ENCODE data around the gene MBD3L2B.
A peak's percentile ranks its signal among the peaks of the same experiment; 100 is the strongest.
"Not testable (repeated sequence)": the region's sequence is repeated elsewhere in the genome, so short reads cannot be mapped to it uniquely, and the experiment has no call there.

MBD3L2B gene

DNA sequence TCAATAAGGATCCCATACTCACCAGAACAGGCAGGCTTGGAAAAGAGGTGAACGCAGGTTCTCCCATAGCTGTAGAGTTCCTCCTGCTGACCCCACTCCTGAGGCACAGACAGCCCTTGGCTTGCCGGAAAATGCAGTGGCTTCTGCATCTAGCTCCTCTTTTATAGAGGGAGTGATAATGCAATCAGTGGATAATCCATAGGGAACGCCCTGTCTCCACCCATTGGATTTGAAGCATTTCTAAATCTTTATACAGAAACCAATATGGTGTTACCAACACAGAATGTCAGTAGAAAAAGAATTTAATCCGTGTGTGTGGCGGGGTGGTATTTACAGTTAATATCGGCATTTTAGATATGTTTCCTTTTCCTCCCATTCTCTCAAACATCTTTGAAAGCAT, at the start of gene MBD3L2B:
TSS of gene MBD3L2B (minus strand) at position 101 of the 400 bp plus-strand sequence. CDS start at position 67, 34 bp downstream.
- H3K9ac ChIP-seq (ENCODE audit: low read length in 5 of 5); H3K27ac ChIP-seq (ENCODE audit: low read depth, low read length); H3K27me3 ChIP-seq (ENCODE audit: control insufficient read depth in 5 of 5, insufficient read depth in 4 of 5, low read length in 5 of 5); H3K36me3 ChIP-seq (ENCODE audit: control insufficient read depth in 5 of 5, insufficient read depth in 5 of 5, low read length in 5 of 5); H3K4me3 ChIP-seq (ENCODE audit: low read depth in 1 of 5, low read length in 5 of 5); H3K9me3 ChIP-seq (ENCODE audit: control insufficient read depth in 5 of 5, low read length in 5 of 5); H3K4me1 ChIP-seq (ENCODE audit: control insufficient read depth in 5 of 5, insufficient read depth in 5 of 5, low read length in 5 of 5): not testable (repeated sequence)

DNA sequence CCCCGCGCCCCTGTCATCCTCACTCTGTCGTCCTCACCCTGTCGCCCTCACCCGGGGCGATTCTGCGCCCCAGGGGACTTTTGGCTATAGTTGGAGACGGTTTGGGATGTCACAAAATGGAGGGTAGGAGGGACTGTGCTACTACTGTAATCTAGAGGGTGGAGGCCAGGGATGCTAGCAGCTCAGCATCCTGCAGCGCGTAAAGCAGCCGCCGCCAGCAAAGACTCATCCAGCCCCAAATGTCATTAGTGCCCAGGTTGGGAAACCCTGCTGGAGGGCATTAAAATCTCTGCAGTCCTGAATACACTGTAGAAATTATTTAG, 48.6 kb upstream of the MBD3L2B start:
- Histone ChIP-seq H3K4me3 (ENCODE audit: low read depth in 1 of 5, low read length in 5 of 5) (peak overlapping the region; percentile 93 to 98 (median 97)), H3K27ac (ENCODE audit: low read depth, low read length) (peak overlapping the region; percentile 57)

DNA sequence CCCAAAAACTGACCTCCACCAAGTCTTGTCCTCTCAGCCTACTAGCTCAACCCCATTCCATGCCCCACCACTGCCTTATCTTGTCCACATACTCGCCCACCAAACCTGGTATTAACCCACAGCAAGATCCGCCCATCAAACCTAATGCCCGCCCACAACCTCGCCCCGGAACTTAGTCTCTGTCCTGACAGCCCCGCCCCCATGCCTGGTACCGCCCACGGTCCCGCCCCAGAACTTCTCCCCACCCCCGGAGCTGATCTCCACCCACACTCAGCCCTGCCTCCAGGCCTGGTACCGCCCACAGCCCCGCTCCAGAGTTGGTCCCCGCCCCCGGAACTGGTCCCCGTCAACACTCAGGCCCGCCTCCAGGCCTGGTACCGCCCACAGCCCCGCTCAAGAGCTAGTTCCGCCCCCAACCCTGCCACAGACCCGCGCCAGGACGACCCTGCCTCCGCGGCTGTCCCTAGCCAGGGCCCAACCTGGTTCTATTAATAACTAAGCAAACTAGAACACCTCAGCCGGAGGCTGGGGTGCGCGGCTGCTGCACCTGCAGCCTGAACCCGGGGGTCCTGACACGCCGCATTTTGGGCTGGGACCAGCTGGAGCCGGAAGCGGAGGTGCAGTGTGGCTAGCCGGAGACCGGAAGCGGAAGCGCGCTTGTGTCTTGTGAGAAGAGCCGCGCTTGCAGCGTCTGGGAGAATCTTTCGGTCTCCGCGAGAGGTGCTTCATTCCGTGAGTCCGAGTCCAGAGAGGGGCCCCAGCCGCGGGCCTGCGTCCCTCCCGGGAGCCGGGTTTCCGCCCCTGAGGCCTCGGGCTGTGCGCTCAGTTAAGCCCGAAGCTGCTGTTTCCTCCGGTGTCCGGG, 48.0 kb upstream of the MBD3L2B start, which contains the start of gene ZNF557:
TSS of gene ZNF557 (plus strand) at position 662 of the 862 bp plus-strand sequence. CDS start 5,372 bp downstream, outside the sequence.
- Histone ChIP-seq H3K36me3 (ENCODE audit: control insufficient read depth in 5 of 5, insufficient read depth in 5 of 5, low read length in 5 of 5) (peaks cover 0 to 26% (median 20%) of the 10 kb centered on the region in 5 donors), H3K9ac (ENCODE audit: low read length in 5 of 5) (peak within 1 kb of the TSS; percentile 73 to 88 (median 86)), H3K4me3 (ENCODE audit: low read depth in 1 of 5, low read length in 5 of 5) (peak within 1 kb of the TSS; percentile 93 to 98 (median 97)), H3K27me3 (ENCODE audit: control insufficient read depth in 5 of 5, insufficient read depth in 4 of 5, low read length in 5 of 5) (no peaks in the 10 kb centered on the region), H3K27ac (ENCODE audit: low read depth, low read length) (peak within 1 kb of the TSS; percentile 57), H3K4me1 (ENCODE audit: control insufficient read depth in 5 of 5, insufficient read depth in 5 of 5, low read length in 5 of 5) (peaks cover 0 to 17% (median 13%) of the 10 kb centered on the region in 5 donors), H3K9me3 (ENCODE audit: control insufficient read depth in 5 of 5, low read length in 5 of 5) (peaks cover 0 to 3% (median 0%) of the 10 kb centered on the region in 5 donors)

More for the DNA sequence above, 48.6 kb upstream of the MBD3L2B start:
- Histone ChIP-seq H3K27me3 (ENCODE audit: control insufficient read depth in 5 of 5, insufficient read depth in 4 of 5, low read length in 5 of 5) (no peaks in the 10 kb centered on the region), H3K9me3 (ENCODE audit: control insufficient read depth in 5 of 5, low read length in 5 of 5) (peaks cover 0 to 3% (median 0%) of the 10 kb centered on the region in 5 donors), H3K4me1 (ENCODE audit: control insufficient read depth in 5 of 5, insufficient read depth in 5 of 5, low read length in 5 of 5) (peaks cover 0 to 17% (median 13%) of the 10 kb centered on the region in 5 donors), H3K9ac (ENCODE audit: low read length in 5 of 5) (peak overlapping the region; percentile 73 to 88 (median 86)), H3K36me3 (ENCODE audit: control insufficient read depth in 5 of 5, insufficient read depth in 5 of 5, low read length in 5 of 5) (peaks cover 0 to 32% (median 25%) of the 10 kb centered on the region in 5 donors)

DNA sequence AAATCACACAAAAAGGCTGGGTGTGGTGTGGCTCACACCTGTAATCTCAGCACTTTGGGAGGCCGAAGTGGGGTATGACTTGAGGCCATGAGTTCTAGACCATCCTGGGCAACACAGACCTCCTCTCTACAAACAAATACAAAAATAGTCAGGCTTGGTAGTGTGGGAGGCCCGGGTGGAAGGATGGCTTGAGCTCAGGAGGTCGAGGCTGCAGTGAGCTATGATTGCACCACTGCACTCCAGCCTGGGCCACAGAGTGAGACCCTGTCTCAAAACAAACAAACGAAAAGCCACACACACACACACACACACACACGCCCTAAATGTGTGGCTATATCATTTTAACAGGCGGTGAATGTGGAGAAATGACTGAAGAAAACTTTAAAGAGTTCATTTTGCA, 47.4 kb upstream of the MBD3L2B start:
- peaks cover 0 to 19% (median 17%) of the 10 kb centered on the region in 5 donors for H3K36me3 ChIP-seq (ENCODE audit: control insufficient read depth in 5 of 5, insufficient read depth in 5 of 5, low read length in 5 of 5)
- H3K9ac ChIP-seq (ENCODE audit: low read length in 5 of 5), result no peak overlapping the region
- no peaks in the 10 kb centered on the region for H3K27me3 ChIP-seq (ENCODE audit: control insufficient read depth in 5 of 5, insufficient read depth in 4 of 5, low read length in 5 of 5)
- H3K9me3 ChIP-seq (ENCODE audit: control insufficient read depth in 5 of 5, low read length in 5 of 5), result peaks cover 0 to 3% (median 0%) of the 10 kb centered on the region in 5 donors
- H3K4me3 ChIP-seq (ENCODE audit: low read depth in 1 of 5, low read length in 5 of 5), result peak overlapping the region in 4 of 5 donors; percentile 34 to 93 (median 49)
- no peak overlapping the region for H3K27ac ChIP-seq (ENCODE audit: low read depth, low read length)
- H3K4me1 ChIP-seq (ENCODE audit: control insufficient read depth in 5 of 5, insufficient read depth in 5 of 5, low read length in 5 of 5), result peaks cover 0 to 17% (median 13%) of the 10 kb centered on the region in 5 donors

DNA sequence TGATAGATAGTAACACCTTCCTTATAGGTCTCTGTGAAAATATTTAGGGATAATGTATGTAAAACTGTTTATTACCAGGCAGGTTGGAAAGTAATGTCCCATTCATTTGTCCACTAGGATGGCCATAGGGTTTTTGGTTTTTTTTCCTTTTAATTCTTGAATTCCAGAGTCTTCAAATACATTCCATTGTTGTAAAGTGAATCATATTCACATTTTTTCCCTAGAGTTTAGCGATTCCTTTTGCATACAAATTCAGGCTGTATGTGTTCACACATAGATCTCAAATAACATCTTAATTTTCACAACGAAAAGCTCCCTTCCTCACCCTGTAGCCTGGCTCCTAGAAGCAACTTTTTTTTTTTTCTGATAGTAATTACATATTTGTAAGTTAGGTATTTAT, 46.5 kb upstream of the MBD3L2B start:
- Histone ChIP-seq H3K9ac (ENCODE audit: low read length in 5 of 5) (no peak overlapping the region), H3K36me3 (ENCODE audit: control insufficient read depth in 5 of 5, insufficient read depth in 5 of 5, low read length in 5 of 5) (peaks cover 0 to 12% (median 10%) of the 10 kb centered on the region in 5 donors), H3K9me3 (ENCODE audit: control insufficient read depth in 5 of 5, low read length in 5 of 5) (peaks cover 0 to 3% (median 0%) of the 10 kb centered on the region in 5 donors), H3K27ac (ENCODE audit: low read depth, low read length) (no peak overlapping the region), H3K27me3 (ENCODE audit: control insufficient read depth in 5 of 5, insufficient read depth in 4 of 5, low read length in 5 of 5) (no peaks in the 10 kb centered on the region), H3K4me1 (ENCODE audit: control insufficient read depth in 5 of 5, insufficient read depth in 5 of 5, low read length in 5 of 5) (peaks cover 0 to 17% (median 13%) of the 10 kb centered on the region in 5 donors), H3K4me3 (ENCODE audit: low read depth in 1 of 5, low read length in 5 of 5) (no peak overlapping the region)

DNA sequence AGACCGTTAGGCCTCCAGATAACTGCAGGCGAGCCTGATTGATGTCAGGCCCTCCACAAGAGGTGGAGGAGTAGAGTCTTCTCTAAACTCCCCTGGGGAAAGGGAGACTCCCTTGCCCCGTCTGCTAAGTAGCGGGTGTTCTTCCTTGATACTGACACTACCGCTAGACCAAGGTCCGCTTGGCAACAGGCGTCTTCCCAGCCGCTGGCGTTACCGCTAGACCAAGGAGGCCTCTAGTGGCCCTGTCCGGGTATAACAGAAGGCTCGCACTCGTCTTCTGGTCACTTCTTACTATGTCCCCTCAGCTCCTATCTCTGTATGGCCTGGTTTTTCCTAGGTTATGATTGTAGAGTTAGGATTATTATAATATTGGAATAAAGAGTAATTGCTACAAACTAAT, 45.9 kb upstream of the MBD3L2B start:
- peaks cover 0 to 17% (median 13%) of the 10 kb centered on the region in 5 donors for H3K4me1 ChIP-seq (ENCODE audit: control insufficient read depth in 5 of 5, insufficient read depth in 5 of 5, low read length in 5 of 5)
- not testable (repeated sequence) for H3K4me3 ChIP-seq (ENCODE audit: low read depth in 1 of 5, low read length in 5 of 5); H3K27me3 ChIP-seq (ENCODE audit: control insufficient read depth in 5 of 5, insufficient read depth in 4 of 5, low read length in 5 of 5); H3K27ac ChIP-seq (ENCODE audit: low read depth, low read length); H3K36me3 ChIP-seq (ENCODE audit: control insufficient read depth in 5 of 5, insufficient read depth in 5 of 5, low read length in 5 of 5); H3K9ac ChIP-seq (ENCODE audit: low read length in 5 of 5); H3K9me3 ChIP-seq (ENCODE audit: control insufficient read depth in 5 of 5, low read length in 5 of 5)

DNA sequence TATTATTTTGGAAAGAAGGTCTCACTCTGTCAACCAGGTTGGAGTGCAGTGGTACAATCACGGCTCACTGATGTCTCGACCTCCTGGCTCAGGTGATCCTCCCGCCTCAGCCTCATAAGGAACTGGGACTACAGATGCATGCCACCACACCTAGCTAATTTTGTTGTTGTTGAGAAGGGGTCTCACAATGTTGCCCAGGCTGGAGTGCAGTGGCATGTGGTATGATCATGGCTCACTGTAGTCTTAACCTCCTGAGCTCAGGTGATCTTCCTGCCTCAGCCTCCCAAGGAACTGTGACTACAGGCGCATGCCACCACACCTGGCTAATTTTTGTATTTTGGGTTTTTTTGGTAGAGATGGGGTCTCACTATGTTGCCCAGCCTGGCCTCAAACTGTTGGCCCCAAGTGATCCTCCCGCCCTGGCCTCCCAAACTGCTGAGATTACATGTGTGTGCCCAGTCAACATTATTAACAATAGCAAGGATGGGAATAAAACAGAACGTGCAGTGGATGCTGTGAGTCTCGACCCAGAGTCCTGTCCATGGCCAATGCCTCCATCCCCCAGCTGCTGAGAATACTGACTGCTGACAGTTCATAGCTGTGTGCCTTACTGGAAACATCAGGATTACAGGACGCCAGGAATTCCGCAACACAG, 42.7 kb upstream of the MBD3L2B start:
- Histone ChIP-seq H3K27me3 (ENCODE audit: control insufficient read depth in 5 of 5, insufficient read depth in 4 of 5, low read length in 5 of 5) (no peaks in the 10 kb centered on the region), H3K9ac (ENCODE audit: low read length in 5 of 5) (no peak overlapping the region), H3K9me3 (ENCODE audit: control insufficient read depth in 5 of 5, low read length in 5 of 5) (peaks cover 0 to 3% (median 0%) of the 10 kb centered on the region in 5 donors), H3K4me1 (ENCODE audit: control insufficient read depth in 5 of 5, insufficient read depth in 5 of 5, low read length in 5 of 5) (peaks cover 0 to 4% (median 0%) of the 10 kb centered on the region in 5 donors), H3K27ac (ENCODE audit: low read depth, low read length) (no peak overlapping the region), H3K36me3 (ENCODE audit: control insufficient read depth in 5 of 5, insufficient read depth in 5 of 5, low read length in 5 of 5) (no peaks in the 10 kb centered on the region), H3K4me3 (ENCODE audit: low read depth in 1 of 5, low read length in 5 of 5) (no peak overlapping the region)

DNA sequence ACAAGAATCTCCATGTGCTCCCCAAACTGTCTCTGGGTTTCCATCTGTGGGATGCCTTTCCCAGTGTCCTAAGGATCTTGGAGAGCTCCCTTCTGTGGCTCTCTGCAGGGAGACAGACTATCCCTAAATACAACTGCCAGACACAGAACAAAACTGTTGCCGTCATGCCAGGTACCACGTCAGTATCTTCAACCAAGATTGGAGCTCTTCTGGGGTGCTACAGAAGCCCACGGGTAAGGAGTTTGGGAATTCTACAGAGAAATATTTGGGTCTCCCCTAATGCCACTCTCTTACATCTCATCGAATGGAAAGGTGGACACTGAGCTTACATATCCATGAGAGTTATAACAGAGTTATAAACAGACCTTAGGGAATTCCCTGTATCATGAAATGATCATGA, 42.1 kb upstream of the MBD3L2B start:
- no peaks in the 10 kb centered on the region for H3K27me3 ChIP-seq (ENCODE audit: control insufficient read depth in 5 of 5, insufficient read depth in 4 of 5, low read length in 5 of 5)
- no peak overlapping the region for H3K27ac ChIP-seq (ENCODE audit: low read depth, low read length)
- peaks cover 0 to 3% (median 0%) of the 10 kb centered on the region in 5 donors for H3K9me3 ChIP-seq (ENCODE audit: control insufficient read depth in 5 of 5, low read length in 5 of 5)
- no peaks in the 10 kb centered on the region for H3K4me1 ChIP-seq (ENCODE audit: control insufficient read depth in 5 of 5, insufficient read depth in 5 of 5, low read length in 5 of 5)
- H3K4me3 ChIP-seq (ENCODE audit: low read depth in 1 of 5, low read length in 5 of 5), result no peak overlapping the region
- no peak overlapping the region for H3K9ac ChIP-seq (ENCODE audit: low read length in 5 of 5)
- no peaks in the 10 kb centered on the region for H3K36me3 ChIP-seq (ENCODE audit: control insufficient read depth in 5 of 5, insufficient read depth in 5 of 5, low read length in 5 of 5)

DNA sequence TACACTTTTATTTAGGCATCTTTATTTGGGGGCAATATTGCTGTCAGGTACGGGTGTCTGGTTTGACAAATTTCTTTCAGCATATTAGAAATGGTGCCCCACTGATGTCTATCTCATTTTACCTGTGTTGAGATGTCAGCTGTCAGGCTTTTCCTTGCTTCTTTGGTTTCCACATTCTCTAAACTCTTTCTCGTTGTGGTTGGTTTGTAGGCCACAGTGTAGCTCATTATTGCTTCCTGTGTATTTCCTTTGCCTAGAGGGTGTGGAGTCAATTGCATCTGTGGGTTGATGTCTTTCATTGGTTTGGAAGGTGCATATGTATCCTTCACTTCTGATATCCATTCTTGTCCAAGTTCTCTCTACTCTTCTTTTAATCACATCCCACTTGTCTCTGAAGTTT, 38.7 kb upstream of the MBD3L2B start:
- not testable (repeated sequence) for H3K27me3 ChIP-seq (ENCODE audit: control insufficient read depth in 5 of 5, insufficient read depth in 4 of 5, low read length in 5 of 5); H3K27ac ChIP-seq (ENCODE audit: low read depth, low read length); H3K4me1 ChIP-seq (ENCODE audit: control insufficient read depth in 5 of 5, insufficient read depth in 5 of 5, low read length in 5 of 5); H3K4me3 ChIP-seq (ENCODE audit: low read depth in 1 of 5, low read length in 5 of 5); H3K9ac ChIP-seq (ENCODE audit: low read length in 5 of 5); H3K9me3 ChIP-seq (ENCODE audit: control insufficient read depth in 5 of 5, low read length in 5 of 5); H3K36me3 ChIP-seq (ENCODE audit: control insufficient read depth in 5 of 5, insufficient read depth in 5 of 5, low read length in 5 of 5)

DNA sequence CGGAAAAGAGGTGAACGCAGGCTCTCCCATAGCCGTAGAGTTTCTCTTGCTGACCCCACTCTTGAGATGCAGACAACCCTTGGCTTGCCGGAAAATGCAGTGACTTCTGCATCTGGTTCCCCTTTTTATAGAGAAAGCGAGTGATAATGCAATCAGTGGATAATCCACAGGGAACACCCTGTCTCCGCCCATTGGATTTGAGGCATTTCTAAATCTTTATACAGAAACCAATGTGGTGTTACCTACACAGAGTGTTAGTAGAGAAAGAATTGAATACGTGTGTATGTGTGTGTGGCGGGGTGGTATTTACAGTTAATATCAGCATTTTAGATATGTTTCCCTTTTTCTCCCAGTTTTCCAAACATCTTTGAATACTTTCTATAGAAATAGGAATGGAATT, 37.3 kb upstream of the MBD3L2B start, which contains the start of gene MBD3L3:
TSS of gene MBD3L3 (minus strand) at position 101 of the 400 bp plus-strand sequence. CDS start at position 30, 71 bp downstream.
- not testable (repeated sequence) for H3K4me1 ChIP-seq (ENCODE audit: control insufficient read depth in 5 of 5, insufficient read depth in 5 of 5, low read length in 5 of 5); H3K9me3 ChIP-seq (ENCODE audit: control insufficient read depth in 5 of 5, low read length in 5 of 5); H3K27ac ChIP-seq (ENCODE audit: low read depth, low read length); H3K36me3 ChIP-seq (ENCODE audit: control insufficient read depth in 5 of 5, insufficient read depth in 5 of 5, low read length in 5 of 5); H3K9ac ChIP-seq (ENCODE audit: low read length in 5 of 5); H3K27me3 ChIP-seq (ENCODE audit: control insufficient read depth in 5 of 5, insufficient read depth in 4 of 5, low read length in 5 of 5); H3K4me3 ChIP-seq (ENCODE audit: low read depth in 1 of 5, low read length in 5 of 5)
